Measurements from ENCODE around the gene CSPG4. TPM values are rescaled to one million over a fixed set of nuclear protein-coding genes. Genes with fewer than 3 reads are reported as not detected.
"Not testable (repeated sequence)": the region's sequence is repeated elsewhere in the genome, so short reads cannot be mapped to it uniquely, and the experiment has no call there.

The CSPG4 gene, protein sequence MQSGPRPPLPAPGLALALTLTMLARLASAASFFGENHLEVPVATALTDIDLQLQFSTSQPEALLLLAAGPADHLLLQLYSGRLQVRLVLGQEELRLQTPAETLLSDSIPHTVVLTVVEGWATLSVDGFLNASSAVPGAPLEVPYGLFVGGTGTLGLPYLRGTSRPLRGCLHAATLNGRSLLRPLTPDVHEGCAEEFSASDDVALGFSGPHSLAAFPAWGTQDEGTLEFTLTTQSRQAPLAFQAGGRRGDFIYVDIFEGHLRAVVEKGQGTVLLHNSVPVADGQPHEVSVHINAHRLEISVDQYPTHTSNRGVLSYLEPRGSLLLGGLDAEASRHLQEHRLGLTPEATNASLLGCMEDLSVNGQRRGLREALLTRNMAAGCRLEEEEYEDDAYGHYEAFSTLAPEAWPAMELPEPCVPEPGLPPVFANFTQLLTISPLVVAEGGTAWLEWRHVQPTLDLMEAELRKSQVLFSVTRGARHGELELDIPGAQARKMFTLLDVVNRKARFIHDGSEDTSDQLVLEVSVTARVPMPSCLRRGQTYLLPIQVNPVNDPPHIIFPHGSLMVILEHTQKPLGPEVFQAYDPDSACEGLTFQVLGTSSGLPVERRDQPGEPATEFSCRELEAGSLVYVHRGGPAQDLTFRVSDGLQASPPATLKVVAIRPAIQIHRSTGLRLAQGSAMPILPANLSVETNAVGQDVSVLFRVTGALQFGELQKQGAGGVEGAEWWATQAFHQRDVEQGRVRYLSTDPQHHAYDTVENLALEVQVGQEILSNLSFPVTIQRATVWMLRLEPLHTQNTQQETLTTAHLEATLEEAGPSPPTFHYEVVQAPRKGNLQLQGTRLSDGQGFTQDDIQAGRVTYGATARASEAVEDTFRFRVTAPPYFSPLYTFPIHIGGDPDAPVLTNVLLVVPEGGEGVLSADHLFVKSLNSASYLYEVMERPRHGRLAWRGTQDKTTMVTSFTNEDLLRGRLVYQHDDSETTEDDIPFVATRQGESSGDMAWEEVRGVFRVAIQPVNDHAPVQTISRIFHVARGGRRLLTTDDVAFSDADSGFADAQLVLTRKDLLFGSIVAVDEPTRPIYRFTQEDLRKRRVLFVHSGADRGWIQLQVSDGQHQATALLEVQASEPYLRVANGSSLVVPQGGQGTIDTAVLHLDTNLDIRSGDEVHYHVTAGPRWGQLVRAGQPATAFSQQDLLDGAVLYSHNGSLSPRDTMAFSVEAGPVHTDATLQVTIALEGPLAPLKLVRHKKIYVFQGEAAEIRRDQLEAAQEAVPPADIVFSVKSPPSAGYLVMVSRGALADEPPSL (N-terminal part only)
- total RNA-seq: 10 to 100 TPM; 16.8 to 27.6 TPM
- long read RNA-seq, partial matches to known transcripts: 13 of 38 reads
- long read RNA-seq, other reads (novel, unspliced or antisense): 25 of 38 reads

- ATAC-seq (peak; percentile 80 to 82), DNase-seq (peak; percentile 78)
- intact Hi-C loops (cut with DNase I): no loop called here
These were observed at the start of gene CSPG4 for GRCh38 chr15:75712668-75713337. TSS of gene CSPG4 (minus strand) at chr15:75712848. CDS start at chr15:75712755, 93 bp downstream.

DNA sequence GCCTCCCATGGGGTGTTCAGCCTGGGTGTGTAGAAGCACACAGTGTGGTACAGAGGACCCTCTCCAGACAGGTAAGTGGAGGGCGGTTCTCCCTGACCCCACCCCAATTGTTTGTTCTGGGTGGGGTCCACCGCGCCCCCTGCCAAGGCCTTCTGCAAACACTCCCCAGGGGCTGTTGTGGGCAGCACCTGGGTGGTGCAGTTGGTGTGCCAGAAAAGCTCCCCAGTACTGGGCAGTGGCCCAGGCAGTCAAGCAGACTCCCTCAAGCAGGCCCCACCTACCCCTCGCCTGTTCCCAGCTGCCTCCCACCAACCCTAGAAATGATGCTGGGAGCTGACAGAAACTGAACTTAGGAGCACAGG lies 49.7 kb upstream of the CSPG4 start:
- ATAC-seq; intact Hi-C loops (cut with DNase I); DNase-seq: not testable (repeated sequence)

- intact Hi-C loops (cut with DNase I): no loop called here
- DNase-seq: no peak
- no peak for ATAC-seq
These were observed 49.1 kb upstream of the CSPG4 start for GRCh38 chr15:75761446-75762356.

DNA sequence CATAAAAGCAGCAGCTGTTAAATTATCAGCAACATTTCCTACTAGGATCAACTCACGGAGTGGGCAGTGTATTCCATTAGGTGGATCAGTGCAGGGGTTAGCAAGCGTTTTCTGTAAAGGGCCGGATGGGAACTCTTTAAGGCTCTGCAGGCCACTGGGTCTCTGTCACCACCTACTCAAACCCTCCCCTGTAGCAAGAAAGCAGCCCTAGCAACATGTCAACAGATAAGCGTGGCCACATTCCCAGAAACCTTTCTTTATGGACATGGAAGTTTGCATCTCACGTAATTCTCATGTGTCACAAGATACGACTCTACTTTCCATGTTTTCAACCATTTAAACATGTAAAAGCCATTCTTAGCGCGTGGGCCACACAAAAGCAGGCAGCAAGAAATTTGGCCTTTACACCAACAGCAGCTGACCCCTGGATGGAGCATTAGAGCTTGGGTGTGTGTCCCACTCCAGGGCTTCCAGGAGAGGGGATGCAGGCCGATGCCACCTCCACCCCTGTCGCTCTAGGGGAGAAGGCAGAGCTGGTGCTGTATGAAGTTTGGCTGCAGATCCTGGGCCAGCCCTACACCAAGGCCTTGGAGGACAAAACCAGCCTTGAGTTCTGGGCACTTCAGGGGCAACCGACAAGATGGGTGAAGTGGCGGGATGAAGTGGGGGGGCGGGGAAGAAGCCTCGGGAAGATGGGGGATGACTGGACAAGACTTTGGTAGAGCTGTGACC lies 48.2 kb upstream of the CSPG4 start:
- DNase-seq: no peak
- intact Hi-C loops (cut with DNase I): no loop called here
- ATAC-seq: no peak

GRCh38 chr15:75760131-75760520 lies 47.5 kb upstream of the CSPG4 start:
- intact Hi-C loops (cut with DNase I); ATAC-seq; DNase-seq: not testable (repeated sequence)

DNA sequence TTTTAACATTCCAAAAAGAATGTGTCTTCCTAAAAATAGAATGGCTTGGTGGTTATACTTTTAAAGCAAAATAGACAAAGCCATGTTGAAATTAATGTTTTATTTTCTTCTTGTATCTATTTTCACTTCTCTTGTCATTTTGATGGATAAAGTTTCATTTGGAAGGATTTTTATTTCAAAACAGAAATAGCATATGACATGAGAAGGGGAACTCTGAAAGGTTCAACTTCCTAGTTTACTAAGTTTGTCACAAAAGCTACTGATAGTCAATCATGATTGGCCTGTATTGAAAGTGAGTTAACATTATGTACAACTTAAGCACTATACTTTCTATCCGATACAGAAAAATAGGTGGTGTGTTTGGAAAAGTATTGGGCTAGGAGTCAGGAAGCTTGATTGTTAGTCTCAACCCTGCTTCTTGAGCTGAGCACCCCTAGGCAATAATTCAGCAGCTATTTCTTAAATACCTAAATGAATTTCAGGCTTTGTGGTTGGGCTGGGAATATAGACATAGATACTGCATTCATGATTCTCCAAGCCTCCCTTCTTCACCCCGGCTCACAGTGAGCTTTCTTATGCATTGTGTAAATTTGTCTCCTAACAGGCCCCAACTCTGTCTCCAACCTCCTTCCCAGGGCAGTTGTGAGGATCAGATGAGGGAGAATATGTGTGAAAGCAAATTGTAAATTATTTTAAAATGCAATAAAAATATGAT lies 46.9 kb upstream of the CSPG4 start:
- intact Hi-C loops (cut with DNase I): no loop called here
- no peak for DNase-seq
- ATAC-seq: no peak

DNA sequence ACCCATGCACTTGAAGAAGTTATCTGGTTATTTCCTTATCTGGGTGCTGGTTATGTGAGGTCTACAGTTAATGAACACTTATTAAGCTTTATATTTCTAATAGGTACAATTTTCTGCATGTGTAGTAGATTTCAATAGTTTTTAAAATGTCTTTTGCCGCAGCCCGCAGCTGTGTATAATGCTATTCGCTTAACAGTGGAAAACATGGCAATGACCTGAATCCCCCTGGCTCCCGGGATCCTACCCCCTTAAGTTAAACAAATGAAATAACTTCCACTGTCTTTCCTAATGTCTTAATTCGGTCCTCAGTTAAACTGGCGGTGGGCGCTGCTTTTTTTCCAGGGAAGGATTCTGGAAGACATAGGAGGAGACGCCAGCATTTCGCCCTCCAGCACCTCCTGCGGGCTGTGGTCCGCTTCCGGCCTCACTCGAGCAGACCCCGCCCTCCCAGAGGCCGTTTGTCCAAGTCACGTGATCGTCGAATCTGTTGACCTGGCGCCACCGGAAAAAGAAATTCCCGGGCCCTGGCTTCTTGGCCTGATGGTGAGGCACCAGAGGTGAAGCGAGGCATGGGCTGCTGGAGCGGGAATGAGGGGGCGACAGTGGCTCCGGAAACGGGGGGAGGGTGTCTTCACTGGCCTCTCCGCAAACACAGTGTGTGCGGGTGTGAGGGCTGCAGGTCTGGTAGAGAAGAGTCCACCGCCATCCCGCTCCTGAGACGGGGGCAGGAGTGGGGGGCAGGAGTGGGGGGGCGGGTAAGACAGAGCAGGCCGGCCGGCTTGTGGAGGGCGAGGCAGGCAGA lies 45.6 kb upstream of the CSPG4 start:
- ATAC-seq: peak; percentile 97 to 98
- peak; percentile 90 for DNase-seq
- intact Hi-C loops (cut with DNase I): no loop called here

GRCh38 chr15:75754871-75755270 lies 42.2 kb upstream of the CSPG4 start:
- ATAC-seq; intact Hi-C loops (cut with DNase I); DNase-seq: not testable (repeated sequence)

- no peak for ATAC-seq
- no peak for DNase-seq
- intact Hi-C loops (cut with DNase I): no loop called here
These were observed 40.5 kb upstream of the CSPG4 start for GRCh38 chr15:75753145-75753544.

DNA sequence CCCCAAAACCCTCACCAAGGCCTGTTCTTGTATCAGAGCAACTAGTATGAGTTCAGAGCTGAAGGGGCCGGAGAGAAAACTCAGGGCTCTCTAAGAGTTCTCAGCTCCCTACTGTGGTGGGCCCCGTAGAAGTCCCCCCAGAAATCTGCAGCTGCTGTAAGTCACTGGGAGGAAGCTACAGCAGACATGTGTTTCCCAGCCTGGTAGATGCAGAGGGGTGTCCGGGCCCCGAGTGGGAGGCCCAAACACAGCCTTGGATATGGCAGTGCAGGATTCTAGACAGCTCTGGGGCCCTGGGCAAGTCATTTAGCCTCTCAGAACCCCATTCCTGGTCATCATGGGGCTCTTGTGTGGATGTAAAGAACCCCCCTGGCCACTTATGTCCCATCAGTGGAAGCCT lies 39.2 kb upstream of the CSPG4 start:
- intact Hi-C loops (cut with DNase I): no loop called here
- ATAC-seq (no peak), DNase-seq (no peak)

- intact Hi-C loops (cut with DNase I): no loop called here
- ATAC-seq: no peak
- no peak for DNase-seq
These were observed 38.6 kb upstream of the CSPG4 start for GRCh38 chr15:75751116-75751875.

GRCh38 chr15:75750261-75751050 lies 37.8 kb upstream of the CSPG4 start:
- DNase-seq: no peak
- ATAC-seq: no peak
- intact Hi-C loops (cut with DNase I): no loop called here

- ATAC-seq: no peak
- DNase-seq: no peak
- intact Hi-C loops (cut with DNase I): no loop called here
These were observed 37.2 kb upstream of the CSPG4 start for GRCh38 chr15:75749820-75750219.

DNA sequence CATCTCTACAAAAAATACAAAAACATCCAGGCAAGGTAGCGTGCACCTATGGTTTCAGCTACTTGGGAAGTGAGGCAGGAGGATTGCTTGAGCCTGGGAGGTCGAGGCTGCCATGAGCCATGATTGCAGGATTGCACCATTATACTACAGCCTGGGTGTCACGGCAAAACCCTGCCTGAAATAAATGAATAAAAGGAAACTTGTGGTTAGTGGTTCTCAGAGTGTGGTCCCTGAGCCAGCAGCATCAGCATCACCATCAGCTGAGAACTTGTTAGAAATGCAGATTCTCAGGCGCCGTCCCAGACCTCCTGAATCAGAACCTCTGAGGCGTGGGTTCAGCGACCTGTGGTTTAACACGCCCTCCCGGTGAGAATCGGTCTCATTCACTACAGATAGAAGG lies 36.2 kb upstream of the CSPG4 start:
- intact Hi-C loops (cut with DNase I); DNase-seq: not testable (repeated sequence)

More for the DNA sequence above, 36.2 kb upstream of the CSPG4 start:
- ATAC-seq: not testable (repeated sequence)
